Esophagus muscularis mucosa (tissue), 4 donors: ENCODE results near the gene DNER. TPM values are rescaled to one million over a fixed set of nuclear protein-coding genes. Genes with fewer than 3 reads are reported as not detected.

ENCODE experiments used
- DNase-seq: peaks from one replicate; pipeline ENCODE4 v3.0.0-alpha.2; 2017; ENCODE audit errors: extremely low spot score
- H3K27ac ChIP-seq, 4 donors: fragments of 200-600 bp; sonication (generic); replicated peaks in 1 of 4; 1 replicate in 3 of 4; 2 replicates in 1 of 4; pipeline ENCODE4 v1.5.1; 2016 to 2019; ENCODE audit warnings: mild to moderate bottlenecking in 1 of 4
- H3K27me3 ChIP-seq, 4 donors: fragments of 200-600 bp; sonication (generic); one replicate each; pipeline versions ENCODE4 v1.5.1 to v1.6.0; 2016 to 2019
- H3K36me3 ChIP-seq, 4 donors: fragments of 200-600 bp; sonication (generic); one replicate each; pipeline ENCODE4 v1.5.1; 2016 to 2019
- H3K4me1 ChIP-seq, 4 donors: fragments of 200-600 bp; sonication (generic); one replicate each; pipeline ENCODE4 v1.5.1; 2016 to 2019
- H3K4me3 ChIP-seq, 4 donors: fragments of 200-600 bp; sonication (generic); 1 replicate in 2 of 4; 2 replicates in 2 of 4; pipeline ENCODE4 v1.5.1; 2016 to 2019; ENCODE audit warnings: mild to moderate bottlenecking in 4 of 4, moderate library complexity in 1 of 4
- H3K9me3 ChIP-seq, 4 donors: fragments of 200-600 bp; sonication (generic); 1 replicate in 3 of 4; 2 replicates in 1 of 4; pipeline ENCODE4 v1.5.1; 2016 to 2019
- CTCF ChIP-seq, 3 experiments: fragments of 200-600 bp in 2 of 3; fragments of 450-650 bp in 1 of 3; sonication (generic) in 2 of 3; IDR thresholded peaks; one replicate each; pipeline ENCODE4 v1.5.1; 2017 to 2019; ENCODE audit warnings: antibody characterized with exemption in 3 of 3, mild to moderate bottlenecking in 2 of 3, moderate library complexity in 1 of 3
- EP300 ChIP-seq: sonication (generic); formaldehyde crosslinking; IDR thresholded peaks from one replicate; pipeline ENCODE4 v1.6.1; 2017; ENCODE audit warnings: antibody characterized with exemption
- POLR2A ChIP-seq: fragments of 450-650 bp; IDR thresholded peaks from one replicate; pipeline ENCODE4 v1.6.1; 2017; ENCODE audit warnings: antibody characterized with exemption, moderate library complexity, mild to moderate bottlenecking, low read depth
- POLR2AphosphoS5 ChIP-seq, 2 donors: sonication (generic); formaldehyde crosslinking; IDR thresholded peaks; one replicate each; pipeline ENCODE4 v1.6.1; 2017; ENCODE audit warnings: antibody characterized with exemption in 2 of 2
- WGBS: methylation state at CpG from one replicate; pipeline ENCODE4 v1.1.5; 2018; 5-methylcytosine and 5-hydroxymethylcytosine counted together
- intact Hi-C: fragments of 100-400 bp; cut with DNase I; formaldehyde crosslinking; loops from one replicate; pipeline ENCODE4 v1.15.1; 2023
- total RNA-seq, 4 donors: library from RNA; depleted of rRNA; stranded (reverse); fragments of >200 nt; gene quantifications; one replicate each; pipeline versions ENCODE4 v1.1.0 to v1.2.1, GENCODE V29; 2016

DNER gene
- total RNA-seq, 4 donors from 2014 or later: 2.9 to 5.3 (median 4.6) TPM

GRCh38 chr2:229335877-229336346 is 378.4 kb downstream of the DNER start:
- no peak overlapping the region for H3K4me3 ChIP-seq
- H3K9me3 ChIP-seq: no peaks in the 10 kb centered on the region
- WGBS: 30% methylated on average over 7 of the region's 7 CpGs
- H3K27ac ChIP-seq: no peak overlapping the region
- TF ChIP-seq POLR2AphosphoS5 (IDR thresholded peaks at IDR 0.05) (no peak), CTCF (IDR thresholded peaks at IDR 0.05) (no peak), EP300 (no peak), POLR2A (no peak)
- H3K4me1 ChIP-seq: peaks cover 0 to 9% (median 4%) of the 10 kb centered on the region in 4 donors
- H3K27me3 ChIP-seq: no peaks in the 10 kb centered on the region
- DNase-seq: no peak
- H3K36me3 ChIP-seq: no peaks in the 10 kb centered on the region
- intact Hi-C loops: no loop called here

GRCh38 chr2:229335330-229335729 is 379.0 kb downstream of the DNER start:
- TF ChIP-seq POLR2AphosphoS5 (IDR thresholded peaks at IDR 0.05) (no peak), POLR2A (no peak), EP300 (no peak), CTCF (IDR thresholded peaks at IDR 0.05) (no peak)
- Histone ChIP-seq H3K9me3 (no peaks in the 10 kb centered on the region), H3K4me1 (peaks cover 0 to 9% (median 4%) of the 10 kb centered on the region in 4 donors), H3K27me3 (no peaks in the 10 kb centered on the region), H3K27ac (no peak overlapping the region), H3K36me3 (no peaks in the 10 kb centered on the region), H3K4me3 (no peak overlapping the region)
- WGBS: 63% methylated on average over 7 of the region's 7 CpGs
- DNase-seq: no peak
- intact Hi-C loops: no loop called here

- H3K27ac ChIP-seq: no peak overlapping the region
- WGBS: 40% methylated on average over 5 of the region's 5 CpGs
- peaks cover 0 to 7% (median 3%) of the 10 kb centered on the region in 4 donors for H3K4me1 ChIP-seq
- no peaks in the 10 kb centered on the region for H3K9me3 ChIP-seq
- no peak for DNase-seq
- H3K4me3 ChIP-seq: no peak overlapping the region
- no peak for TF ChIP-seq CTCF (IDR thresholded peaks at IDR 0.05)
- no peak for TF ChIP-seq POLR2A
- TF ChIP-seq POLR2AphosphoS5 (IDR thresholded peaks at IDR 0.05): no peak
- TF ChIP-seq EP300: no peak
- intact Hi-C loops: no loop called here
- H3K27me3 ChIP-seq: no peaks in the 10 kb centered on the region
- H3K36me3 ChIP-seq: no peaks in the 10 kb centered on the region
Measured at GRCh38 chr2:229330952-229331351, 383.4 kb downstream of the DNER start.

GRCh38 chr2:229319558-229319957 is 394.8 kb downstream of the DNER start:
- H3K4me3 ChIP-seq: no peak overlapping the region
- H3K27me3 ChIP-seq: no peaks in the 10 kb centered on the region
- H3K36me3 ChIP-seq: no peaks in the 10 kb centered on the region
- TF ChIP-seq CTCF (IDR thresholded peaks at IDR 0.05) (no peak), POLR2A (no peak), EP300 (no peak), POLR2AphosphoS5 (IDR thresholded peaks at IDR 0.05) (no peak)
- H3K4me1 ChIP-seq: no peaks in the 10 kb centered on the region
- H3K27ac ChIP-seq: no peak overlapping the region
- intact Hi-C loops: no loop called here
- no peak for DNase-seq
- WGBS: 92% methylated on average over 3 of the region's 3 CpGs
- peaks cover 0 to 4% (median 0%) of the 10 kb centered on the region in 4 donors for H3K9me3 ChIP-seq

- no peaks in the 10 kb centered on the region for H3K27me3 ChIP-seq
- no peaks in the 10 kb centered on the region for H3K9me3 ChIP-seq
- intact Hi-C loops: no loop called here
- 61% methylated on average over 5 of the region's 5 CpGs for WGBS
- peak overlapping the region; percentile 20 to 53 (median 42) for H3K27ac ChIP-seq
- H3K4me3 ChIP-seq: no peak overlapping the region
- TF ChIP-seq POLR2AphosphoS5 (IDR thresholded peaks at IDR 0.05) (no peak), CTCF (IDR thresholded peaks at IDR 0.05) (no peak), POLR2A (no peak), EP300 (no peak)
- H3K4me1 ChIP-seq: peaks cover 0 to 6% (median 0%) of the 10 kb centered on the region in 4 donors
- H3K36me3 ChIP-seq: no peaks in the 10 kb centered on the region
- DNase-seq: no peak
Measured at GRCh38 chr2:229314117-229314516, 400.2 kb downstream of the DNER start.
